ENCODE measurements around the gene DLGAP4. TPM values are rescaled to one million over a fixed set of nuclear protein-coding genes. Genes with fewer than 3 reads are reported as not detected.
A peak's percentile ranks its signal among the peaks of the same experiment; 100 is the strongest.
"Not testable (repeated sequence)": the region's sequence is repeated elsewhere in the genome, so short reads cannot be mapped to it uniquely, and the experiment has no call there.

The DLGAP4 gene
- total and polyA plus RNA-seq, 12 donors: 34.0 to 74.4 (median 55.6) TPM

DNA sequence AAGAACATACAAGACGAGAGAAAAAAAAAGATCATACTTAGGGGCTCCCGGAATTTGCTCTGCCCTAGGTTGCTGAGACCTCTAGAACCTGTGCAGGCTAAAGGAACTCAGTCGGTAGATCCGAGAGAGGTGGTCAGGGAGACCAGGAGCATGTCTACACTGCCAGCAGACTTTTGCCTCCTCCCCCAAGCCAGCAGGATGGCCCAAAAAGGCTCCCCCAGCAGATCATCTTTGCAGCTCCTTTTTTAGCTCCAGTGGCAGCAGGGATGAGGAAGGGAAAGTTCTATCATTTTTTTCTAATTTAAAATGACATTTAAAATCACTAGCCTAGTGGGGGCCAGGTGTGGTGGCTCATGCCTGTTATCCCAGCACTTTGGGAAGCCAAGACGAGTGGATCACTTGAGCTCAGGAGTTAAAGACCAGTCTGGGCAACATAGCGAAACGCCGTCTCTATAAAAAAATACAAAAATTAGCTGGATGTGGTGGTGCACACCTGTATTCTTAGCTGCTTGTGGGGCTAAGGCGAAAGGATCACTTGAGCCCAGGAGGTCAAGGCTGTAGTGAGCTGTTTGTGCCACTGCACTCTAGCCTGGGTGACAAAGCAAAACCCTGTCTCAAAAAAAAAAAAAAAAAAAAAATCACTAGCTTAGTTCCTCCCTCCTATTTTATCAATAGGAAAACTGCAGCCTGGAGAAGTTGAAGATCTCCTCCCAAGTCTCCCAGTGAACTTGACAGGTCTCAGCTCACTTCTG is 165.9 kb downstream of the DLGAP4 start:
- Histone ChIP-seq H3K27ac (peak overlapping the region; percentile 30 to 81 (median 66)), H3K27me3 (no peaks in the 10 kb centered on the region), H3K4me3 (peak overlapping the region in 3 of 10 donors; percentile 4 to 21 (median 12)), H3K36me3 (peaks cover 0 to 23% (median 0%) of the 10 kb centered on the region in 9 donors), H3K4me1 (peaks cover 43 to 90% (median 79%) of the 10 kb centered on the region in 9 donors), H3K9me3 (no peaks in the 10 kb centered on the region)
- ATAC-seq: no peak
- TF ChIP-seq, protein P1, sequence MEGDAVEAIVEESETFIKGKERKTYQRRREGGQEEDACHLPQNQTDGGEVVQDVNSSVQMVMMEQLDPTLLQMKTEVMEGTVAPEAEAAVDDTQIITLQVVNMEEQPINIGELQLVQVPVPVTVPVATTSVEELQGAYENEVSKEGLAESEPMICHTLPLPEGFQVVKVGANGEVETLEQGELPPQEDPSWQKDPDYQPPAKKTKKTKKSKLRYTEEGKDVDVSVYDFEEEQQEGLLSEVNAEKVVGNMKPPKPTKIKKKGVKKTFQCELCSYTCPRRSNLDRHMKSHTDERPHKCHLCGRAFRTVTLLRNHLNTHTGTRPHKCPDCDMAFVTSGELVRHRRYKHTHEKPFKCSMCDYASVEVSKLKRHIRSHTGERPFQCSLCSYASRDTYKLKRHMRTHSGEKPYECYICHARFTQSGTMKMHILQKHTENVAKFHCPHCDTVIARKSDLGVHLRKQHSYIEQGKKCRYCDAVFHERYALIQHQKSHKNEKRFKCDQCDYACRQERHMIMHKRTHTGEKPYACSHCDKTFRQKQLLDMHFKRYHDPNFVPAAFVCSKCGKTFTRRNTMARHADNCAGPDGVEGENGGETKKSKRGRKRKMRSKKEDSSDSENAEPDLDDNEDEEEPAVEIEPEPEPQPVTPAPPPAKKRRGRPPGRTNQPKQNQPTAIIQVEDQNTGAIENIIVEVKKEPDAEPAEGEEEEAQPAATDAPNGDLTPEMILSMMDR (IDR thresholded peaks at IDR 0.05): no peak
- intact Hi-C loops (cut with DNase I): loop anchor here in 1 of 10 donors (10.0 kb wide), 1 partner anchor 63 kb away; no protein-coding TSS in a partner anchor
- DNase-seq: no peak
- 76 to 82% methylated on average over 9 of the region's 9 CpGs for WGBS, 2 donors

DNA sequence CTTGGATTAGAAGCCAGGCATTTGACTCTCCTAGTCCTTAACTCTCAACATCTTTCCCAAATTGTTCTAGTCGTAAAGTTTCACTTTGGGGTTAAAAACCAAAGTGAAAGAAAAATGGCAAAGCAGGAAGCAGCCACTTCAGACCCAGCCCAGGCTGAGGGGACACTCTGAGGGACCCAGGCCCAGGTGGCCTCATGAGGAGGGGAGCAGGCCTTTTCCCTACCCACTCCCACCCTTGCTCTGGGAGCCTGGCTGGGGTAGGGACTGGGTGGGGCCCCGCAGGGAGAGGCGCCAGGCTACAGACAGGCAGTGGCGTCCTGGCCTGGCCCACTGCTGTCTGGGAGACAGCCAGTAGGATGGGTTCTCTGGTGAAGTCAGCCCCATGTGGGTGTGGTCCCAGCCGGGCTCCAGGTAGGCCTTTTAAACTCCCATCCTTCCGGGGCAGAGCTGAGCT is 166.5 kb downstream of the DLGAP4 start:
- H3K4me1 ChIP-seq: peaks cover 38 to 90% (median 79%) of the 10 kb centered on the region in 9 donors
- intact Hi-C loops (cut with DNase I): loop anchor here in 1 of 10 donors (10.0 kb wide), 1 partner anchor 62 kb away; no protein-coding TSS in a partner anchor
- peak overlapping the region in 4 of 10 donors; percentile 4 to 21 (median 15) for H3K4me3 ChIP-seq
- TF ChIP-seq, protein P1 (IDR thresholded peaks at IDR 0.05): no peak
- WGBS, 2 donors: 11 to 23% methylated on average over 6 of the region's 6 CpGs
- H3K27me3 ChIP-seq: no peaks in the 10 kb centered on the region
- peaks cover 0 to 29% (median 0%) of the 10 kb centered on the region in 9 donors for H3K36me3 ChIP-seq
- no peaks in the 10 kb centered on the region for H3K9me3 ChIP-seq
- peak overlapping the region; percentile 30 to 81 (median 66) for H3K27ac ChIP-seq
- ATAC-seq: peak; percentile 44 to 83 (median 70)
- peak; percentile 43 to 51 for DNase-seq

DNA sequence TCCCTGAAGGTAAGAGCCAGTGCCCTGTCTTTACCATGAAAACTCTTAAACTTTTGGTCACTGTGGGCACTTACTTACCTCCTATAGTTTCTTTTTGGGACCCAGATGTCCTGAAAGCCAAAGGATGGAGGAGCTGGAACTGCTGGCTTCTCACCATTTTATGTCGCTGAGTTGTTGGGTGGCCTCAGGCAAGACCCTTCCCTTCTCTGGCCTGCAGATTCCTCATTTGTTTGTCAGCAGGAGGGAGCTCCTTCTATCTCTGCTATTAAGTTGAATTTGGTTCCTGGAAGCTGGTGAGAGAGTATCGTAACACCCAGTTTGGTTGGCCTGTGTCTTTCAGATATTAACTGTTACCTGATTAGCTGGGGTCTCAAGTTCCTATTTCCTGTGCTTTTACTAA is 167.0 kb downstream of the DLGAP4 start:
- intact Hi-C loops (cut with DNase I): loop anchor here in 1 of 10 donors (10.0 kb wide), 1 partner anchor 62 kb away; no protein-coding TSS in a partner anchor
- Histone ChIP-seq H3K27ac (peak overlapping the region in 8 of 10 donors; percentile 46 to 81 (median 70)), H3K36me3 (peaks cover 0 to 31% (median 0%) of the 10 kb centered on the region in 9 donors), H3K9me3 (no peaks in the 10 kb centered on the region), H3K4me3 (peak overlapping the region in 1 of 10 donors; percentile 21), H3K27me3 (no peaks in the 10 kb centered on the region), H3K4me1 (peaks cover 36 to 90% (median 79%) of the 10 kb centered on the region in 9 donors)
- DNase-seq (no peak), ATAC-seq (no peak)
- TF ChIP-seq, protein P1 (IDR thresholded peaks at IDR 0.05): no peak
- WGBS, 2 donors: 59 to 67% methylated on average over 2 of the region's 2 CpGs

DNA sequence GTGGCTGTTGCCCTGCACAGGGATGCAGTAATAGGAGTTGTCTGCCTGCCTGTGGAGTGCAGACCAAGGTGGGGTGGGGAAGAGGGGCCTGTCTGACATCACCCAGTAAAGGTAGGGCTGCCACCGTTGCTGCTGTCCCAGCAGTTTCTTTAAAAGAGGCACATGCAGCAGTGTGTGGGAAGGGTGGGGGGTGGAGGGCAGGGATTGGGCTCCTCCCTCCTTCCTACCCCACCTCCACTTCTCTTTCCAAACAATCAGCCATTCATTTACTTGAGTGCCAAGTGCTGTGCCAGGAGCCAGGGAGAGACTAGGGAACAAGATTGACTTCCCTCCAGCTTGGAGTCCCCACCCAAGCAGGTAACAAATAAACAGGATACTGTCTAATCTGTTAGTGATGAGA is 168.4 kb downstream of the DLGAP4 start:
- DNase-seq (no peak), ATAC-seq (peak in 1 of 8 donors; percentile 14)
- TF ChIP-seq, protein P1 (IDR thresholded peaks at IDR 0.05): no peak
- Histone ChIP-seq H3K27ac (peak overlapping the region in 6 of 10 donors; percentile 17 to 79 (median 46)), H3K4me3 (no peak overlapping the region), H3K4me1 (peaks cover 44 to 90% (median 79%) of the 10 kb centered on the region in 9 donors), H3K27me3 (no peaks in the 10 kb centered on the region), H3K36me3 (peaks cover 0 to 36% (median 0%) of the 10 kb centered on the region in 9 donors), H3K9me3 (no peaks in the 10 kb centered on the region)
- intact Hi-C loops (cut with DNase I): loop anchor here in 1 of 10 donors (10.0 kb wide), 1 partner anchor 60 kb away; no protein-coding TSS in a partner anchor
- 0 to 17% methylated on average over 1 of the region's 1 CpG for WGBS, 2 donors

DNA sequence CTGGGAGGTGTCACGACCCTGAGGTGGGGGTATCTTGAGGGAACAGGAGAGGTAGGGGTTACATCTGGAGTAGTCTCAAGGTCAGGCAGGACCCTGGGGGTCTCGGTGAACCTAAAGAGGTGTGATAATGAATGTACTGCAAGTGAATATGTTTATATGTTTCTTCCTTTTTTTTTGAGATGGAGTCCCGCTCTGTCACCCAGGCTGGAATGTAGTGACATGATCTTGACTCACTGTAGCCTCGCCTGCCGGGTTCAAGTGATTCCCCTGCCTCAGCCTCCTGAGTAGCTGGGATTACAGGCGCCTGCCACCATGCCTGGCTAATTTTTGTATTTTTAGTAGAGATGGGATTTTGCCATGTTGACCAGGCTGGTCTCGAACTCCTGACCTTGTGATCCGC is 168.9 kb downstream of the DLGAP4 start:
- H3K27ac ChIP-seq: peak overlapping the region in 3 of 10 donors; percentile 17 to 79 (median 19)

More for the DNA sequence above, 168.9 kb downstream of the DLGAP4 start:
- H3K4me1 ChIP-seq: peaks cover 39 to 90% (median 77%) of the 10 kb centered on the region in 9 donors
- H3K27me3 ChIP-seq, H3K9me3 ChIP-seq, DNase-seq, ATAC-seq, H3K4me3 ChIP-seq: not testable (repeated sequence)
- intact Hi-C loops (cut with DNase I): loop anchor here in 1 of 10 donors (10.0 kb wide), 1 partner anchor 60 kb away; no protein-coding TSS in a partner anchor
- 83 to 89% methylated on average over 8 of the region's 8 CpGs for WGBS, 2 donors
- H3K36me3 ChIP-seq: peaks cover 0 to 36% (median 0%) of the 10 kb centered on the region in 9 donors

Data from heart right ventricle (tissue), 16 donors.